ENCODE data around the gene CCDC66. TPM values are rescaled to one million over a fixed set of nuclear protein-coding genes. Genes with fewer than 3 reads are reported as not detected.

The CCDC66 gene
- total and polyA plus RNA-seq, 2 of the 8 experiments (the other 6 are each of a cell fraction or from before 2014, with no cell fraction given): 9.6 to 29.3 TPM

- no peak overlapping the region for H3K56ac ChIP-seq (replicated peaks; ENCODE audit: insufficient read length, low read depth, low read length)
- no peak overlapping the region for H2BK12ac ChIP-seq (ENCODE audit: low read depth, low read length)
- H4K8ac ChIP-seq (ENCODE audit: extremely low read depth, insufficient read depth, low read length): no peak overlapping the region
- no peak overlapping the region for H2AFZ ChIP-seq (ENCODE audit: low read length)
- H4K91ac ChIP-seq (replicated peaks; ENCODE audit: insufficient read length, low read length): no peak overlapping the region
- peaks cover 0 to 2% of the 10 kb centered on the region in 2 experiments for H4K20me1 ChIP-seq (replicated peaks in 1 of 2; ENCODE audit: control insufficient read depth in 1 of 2, insufficient read depth in 2 of 2, low read length in 2 of 2)
- CTCF ChIA-PET (ENCODE audit: partially characterized antibody): interaction anchor here (1.7 kb wide), 1 partner anchor 10 kb away, joined by 5 read pairs; no protein-coding TSS in a partner anchor
- no peak overlapping the region for H3K27ac ChIP-seq (ENCODE audit: low read depth, low read length)
- H3K14ac ChIP-seq (ENCODE audit: insufficient read length): no peak overlapping the region
- no peak overlapping the region for H3K4ac ChIP-seq (replicated peaks; ENCODE audit: insufficient read length, low read depth, low read length)
- no peak overlapping the region for H4K5ac ChIP-seq (ENCODE audit: insufficient read length, low read depth, low read length)
- no peak overlapping the region for H3K4me3 ChIP-seq (ENCODE audit: extremely low read depth in 1 of 4, insufficient read depth in 2 of 4, low read depth in 3 of 4, low read length in 4 of 4)
- peaks cover 2 to 53% (median 13%) of the 10 kb centered on the region in 4 experiments; a peak in 7 of 8 replicates for H3K36me3 ChIP-seq (ENCODE audit: control insufficient read depth in 2 of 4, insufficient read depth in 4 of 4, low read length in 3 of 4)
- H3K4me2 ChIP-seq (ENCODE audit: insufficient read depth in 1 of 2, low read depth in 2 of 2, low read length in 2 of 2): no peak overlapping the region
- H3K18ac ChIP-seq (ENCODE audit: extremely low read depth, low read length): no peak overlapping the region
- no peak overlapping the region for H2BK120ac ChIP-seq (replicated peaks; ENCODE audit: low read depth, low read length)
- H3K9ac ChIP-seq (replicated peaks in 1 of 4; ENCODE audit: extremely low read depth in 1 of 4, low read depth in 3 of 4, low read length in 3 of 4): no peak overlapping the region
- no peak overlapping the region for H2BK15ac ChIP-seq (ENCODE audit: low read length)
- peaks cover 0 to 11% of the 10 kb centered on the region in 2 experiments; a peak in 1 of 4 replicates for H3K79me2 ChIP-seq (ENCODE audit: control insufficient read depth in 1 of 2, insufficient read depth in 2 of 2, low read length in 2 of 2)
- DNase-seq (ENCODE audit: low read depth in 1 of 2, low spot score in 2 of 2) (no peak), FAIRE-seq (no peak)
- no peaks in the 10 kb centered on the region for H3K27me3 ChIP-seq (replicated peaks in 1 of 4; ENCODE audit: control insufficient read depth in 3 of 4, extremely low read depth in 1 of 4, insufficient read depth in 3 of 4, low read length in 3 of 4)
- no peaks in the 10 kb centered on the region; a peak in 1 of 7 replicates for H3K4me1 ChIP-seq (replicated peaks in 1 of 4; ENCODE audit: control insufficient read depth in 3 of 4, insufficient read depth in 4 of 4, low read length in 3 of 4)
- no peak overlapping the region for H3K23ac ChIP-seq (ENCODE audit: insufficient read length)
- H3K9me3 ChIP-seq (ENCODE audit: insufficient read depth in 2 of 2, low read depth in 1 of 2, low read length in 1 of 2): no peaks in the 10 kb centered on the region
- H2BK20ac ChIP-seq (ENCODE audit: low read length): no peak overlapping the region
- 67% methylated on average over 1 of the region's 1 CpG; no CpG with 5 or more reads in 1 of the 2 experiments for WGBS, 2 experiments (ENCODE audit: extremely low coverage in 1 of 2, insufficient coverage in 1 of 2, insufficient read length in 1 of 2, insufficient replicate concordance in 2 of 2, low coverage in 1 of 2, low lambda C conversion rate in 2 of 2, missing lambda C conversion rate in 1 of 2)
- 0 out of 2 replicates have a peak, but pooled peaks cover 2% of the 10 kb centered on the region for H3K79me1 ChIP-seq (ENCODE audit: low read depth, low read length)
- peaks cover 2% of the 10 kb centered on the region; the same call in 1 of the 2 replicates for H3K23me2 ChIP-seq (ENCODE audit: low read depth, low read length)
- H2BK5ac ChIP-seq (ENCODE audit: low read depth, low read length): no peak overlapping the region
- POLR2A ChIA-PET (ENCODE audit: partially characterized antibody): interaction anchor here (0.7 kb wide), 1 partner anchor 28 kb away, joined by 3 read pairs; no protein-coding TSS in a partner anchor
- H2AK5ac ChIP-seq (ENCODE audit: low read depth, low read length): no peak overlapping the region
- no peak for TF ChIP-seq SUZ12 (IDR thresholded peaks at IDR 0.05; ENCODE audit: low read length)
- TF ChIP-seq RAD21 (IDR thresholded peaks at IDR 0.05 in 1 of 2, conservative IDR thresholded peaks at IDR 0.05 in 1 of 2; ENCODE audit: low read depth in 2 of 2, low read length in 2 of 2): no peak
- no peak for TF ChIP-seq SIX5 (IDR thresholded peaks at IDR 0.05; ENCODE audit: low read depth, low read length)
- TF ChIP-seq GTF2F1 (IDR thresholded peaks at IDR 0.05; ENCODE audit: borderline replicate concordance, low read depth, low read length): no peak
- no peak for TF ChIP-seq TAF1 (IDR thresholded peaks at IDR 0.05; ENCODE audit: low read depth, low read length)
- TF ChIP-seq JUND (IDR thresholded peaks at IDR 0.05; ENCODE audit: low read length): no peak
- no peak for TF ChIP-seq PHF8 (conservative IDR thresholded peaks at IDR 0.05; ENCODE audit: low read depth, low read length)
- TF ChIP-seq KDM5A (IDR thresholded peaks at IDR 0.05; ENCODE audit: low read length): no peak
- no peak for TF ChIP-seq NANOG (IDR thresholded peaks at IDR 0.05; ENCODE audit: insufficient read depth, low read depth, low read length, poor library complexity, severe bottlenecking)
- no peak for TF ChIP-seq CEBPB (IDR thresholded peaks at IDR 0.05; ENCODE audit: low read depth, low read length)
- TF ChIP-seq ATF3 (IDR thresholded peaks at IDR 0.05; ENCODE audit: insufficient read depth, low read depth, low read length): no peak
- TF ChIP-seq RXRA (IDR thresholded peaks at IDR 0.05; ENCODE audit: insufficient read depth, low read depth, low read length): no peak
- TF ChIP-seq SIRT6 (IDR thresholded peaks at IDR 0.05; ENCODE audit: low read length): no peak
These were observed 97.5 kb downstream of the CCDC66 start for GRCh38 chr3:56654460-56654859.
